ENCODE measurements around the gene PRKCQ. TPM values are rescaled to one million over a fixed set of nuclear protein-coding genes. Genes with fewer than 3 reads are reported as not detected.
"Not testable (repeated sequence)": the region's sequence is repeated elsewhere in the genome, so short reads cannot be mapped to it uniquely, and the experiment has no call there.

PRKCQ gene
- total and polyA plus RNA-seq, 3 experiments from 2014 or later, result 44.1 to 55.3 (median 46.7) TPM

DNA sequence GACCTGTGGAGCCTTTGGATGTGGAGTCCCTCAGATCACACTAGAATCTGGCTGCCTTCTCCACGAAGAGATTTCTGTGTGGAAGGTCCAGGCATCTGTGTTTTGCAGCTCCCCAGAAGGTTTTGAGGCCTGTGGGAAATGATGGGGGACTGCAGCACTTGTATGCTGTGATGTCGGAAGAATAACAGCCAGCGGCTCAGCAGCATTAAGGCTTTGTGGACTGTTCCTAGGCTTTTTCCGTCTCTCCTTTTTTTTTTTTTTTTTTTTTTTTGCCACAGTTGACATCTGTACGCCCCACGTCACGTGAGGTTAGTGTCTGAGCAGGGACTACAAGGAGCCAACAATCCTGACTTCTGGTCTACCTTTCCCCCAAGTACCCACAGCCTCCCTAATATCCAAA lies 196.0 kb downstream of the PRKCQ start:
- H3K9me3 ChIP-seq (ENCODE audit: low read length), result no peaks in the 10 kb centered on the region
- ChIA-PET CTCF (interaction anchor here (0.9 to 2.2 kb wide), 2 partner anchors 17 to 369 kb away, joined by 3 to 10 read pairs; no protein-coding TSS in a partner anchor), POLR2A (no interaction called here)
- no peak for DNase-seq
- H3K27me3 Mint-ChIP-seq, result peaks cover 0 to 4% of the 10 kb centered on the region in 2 donors
- no peak overlapping the region for H3K4me3 ChIP-seq (ENCODE audit: low read length)
- H3K36me3 ChIP-seq (ENCODE audit: insufficient read depth, low read length), result no peaks in the 10 kb centered on the region
- H3K9me3 Mint-ChIP-seq, result peaks cover 12 to 24% (median 22%) of the 10 kb centered on the region in 5 donors
- H3K4me1 Mint-ChIP-seq, result peaks cover 10 to 16% (median 10%) of the 10 kb centered on the region in 3 donors
- H3K27ac ChIP-seq (ENCODE audit: low read depth, low read length), result no peak overlapping the region
- no peaks in the 10 kb centered on the region for H3K27me3 ChIP-seq (ENCODE audit: insufficient read depth, low read length, poor library complexity, severe bottlenecking)
- H3K36me3 Mint-ChIP-seq, result peaks cover 4 to 31% (median 6%) of the 10 kb centered on the region in 3 donors
- H3K27ac Mint-ChIP-seq, result peak overlapping the region in 1 of 8 donors; percentile 75
- peaks cover 13% of the 10 kb centered on the region for H3K4me1 ChIP-seq (ENCODE audit: insufficient read depth, low read length)
- H3K4me3 Mint-ChIP-seq, result no peak overlapping the region

DNA sequence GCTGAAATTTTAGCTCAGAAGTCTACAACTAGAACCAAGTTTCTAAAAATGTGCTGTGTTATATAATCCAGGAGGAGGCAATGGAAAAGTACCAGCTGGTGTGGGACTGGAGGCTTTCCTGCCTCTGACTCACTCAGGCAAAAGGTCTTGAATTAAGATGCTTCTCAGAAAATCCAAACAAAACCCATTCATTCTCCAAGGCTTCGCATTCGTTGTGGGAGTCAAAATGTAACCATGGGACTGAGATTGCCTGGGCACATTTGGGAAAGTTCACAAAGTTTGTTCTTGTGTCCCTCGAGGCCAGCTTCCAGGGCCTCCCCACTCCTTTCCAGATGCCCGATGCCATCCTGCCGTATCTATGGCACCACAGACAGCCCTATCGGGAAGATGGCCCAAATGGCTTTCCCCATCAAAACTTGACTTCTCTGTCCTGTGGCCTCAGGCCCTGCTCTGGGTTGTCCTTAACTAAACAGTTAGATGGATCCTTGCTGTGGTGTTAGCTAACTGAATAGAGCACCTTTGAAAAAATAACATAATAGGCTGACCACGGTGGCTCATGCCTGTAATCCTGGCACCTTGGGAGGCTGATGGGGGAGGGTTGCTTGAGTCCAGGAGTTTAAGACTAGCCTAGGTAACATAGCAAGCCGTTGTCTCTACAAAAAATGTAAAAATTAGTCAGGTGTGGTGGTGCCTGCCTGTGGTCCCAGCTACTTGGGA lies 196.8 kb downstream of the PRKCQ start:
- peak overlapping the region in 1 of 8 donors; percentile 25 for H3K27ac Mint-ChIP-seq
- H3K4me3 ChIP-seq (ENCODE audit: low read length), result no peak overlapping the region
- no peak overlapping the region for H3K27ac ChIP-seq (ENCODE audit: low read depth, low read length)
- H3K27me3 ChIP-seq (ENCODE audit: insufficient read depth, low read length, poor library complexity, severe bottlenecking), result no peaks in the 10 kb centered on the region
- peaks cover 10 to 16% (median 10%) of the 10 kb centered on the region in 3 donors for H3K4me1 Mint-ChIP-seq
- no peak for DNase-seq
- no peak overlapping the region for H3K4me3 Mint-ChIP-seq
- H3K36me3 ChIP-seq (ENCODE audit: insufficient read depth, low read length), result no peaks in the 10 kb centered on the region
- ChIA-PET CTCF (interaction anchor here (1.7 to 2.2 kb wide), 2 partner anchors 18 to 181 kb away, joined by 8 to 10 read pairs; partner anchors contain the start of gene PFKFB3), POLR2A (interaction anchor here (0.5 to 1.8 kb wide), 3 partner anchors 14 to 84 kb away, joined by 3 to 12 read pairs (median 3); no protein-coding TSS in a partner anchor)
- H3K36me3 Mint-ChIP-seq, result peaks cover 4 to 31% (median 6%) of the 10 kb centered on the region in 3 donors
- peaks cover 12 to 30% (median 27%) of the 10 kb centered on the region in 5 donors for H3K9me3 Mint-ChIP-seq
- H3K9me3 ChIP-seq (ENCODE audit: low read length), result no peaks in the 10 kb centered on the region
- H3K4me1 ChIP-seq (ENCODE audit: insufficient read depth, low read length), result peaks cover 13% of the 10 kb centered on the region
- peaks cover 0 to 4% of the 10 kb centered on the region in 2 donors for H3K27me3 Mint-ChIP-seq

- ChIA-PET POLR2A (interaction anchor here (1.4 to 1.8 kb wide), 2 partner anchors 13 to 34 kb away, joined by 3 to 12 read pairs; no protein-coding TSS in a partner anchor), CTCF (interaction anchor here (0.9 to 2.2 kb wide), 5 partner anchors 19 to 180 kb away, joined by 3 to 10 read pairs (median 3); partner anchors contain the start of gene PFKFB3)
- peaks cover 10 to 16% (median 10%) of the 10 kb centered on the region in 3 donors for H3K4me1 Mint-ChIP-seq
- H3K27me3 Mint-ChIP-seq, result peaks cover 0 to 4% of the 10 kb centered on the region in 2 donors
- DNase-seq, result peak in 2 of 5 donors; percentile 10 to 57
- Histone ChIP-seq H3K36me3 (ENCODE audit: insufficient read depth, low read length) (no peaks in the 10 kb centered on the region), H3K27me3 (ENCODE audit: insufficient read depth, low read length, poor library complexity, severe bottlenecking) (no peaks in the 10 kb centered on the region), H3K9me3 (ENCODE audit: low read length) (no peaks in the 10 kb centered on the region), H3K4me1 (ENCODE audit: insufficient read depth, low read length) (peaks cover 13% of the 10 kb centered on the region), H3K27ac (ENCODE audit: low read depth, low read length) (no peak overlapping the region), H3K4me3 (ENCODE audit: low read length) (no peak overlapping the region)
- peaks cover 4 to 34% (median 6%) of the 10 kb centered on the region in 3 donors for H3K36me3 Mint-ChIP-seq
- peak overlapping the region in 4 of 8 donors; percentile 2 to 81 (median 58) for H3K27ac Mint-ChIP-seq
- peak overlapping the region in 4 of 7 donors; percentile 34 to 79 (median 47) for H3K4me3 Mint-ChIP-seq
- H3K9me3 Mint-ChIP-seq, result peaks cover 12 to 32% (median 27%) of the 10 kb centered on the region in 5 donors
Observed at GRCh38 chr10:6382081-6382480, 198.0 kb downstream of the PRKCQ start.

DNA sequence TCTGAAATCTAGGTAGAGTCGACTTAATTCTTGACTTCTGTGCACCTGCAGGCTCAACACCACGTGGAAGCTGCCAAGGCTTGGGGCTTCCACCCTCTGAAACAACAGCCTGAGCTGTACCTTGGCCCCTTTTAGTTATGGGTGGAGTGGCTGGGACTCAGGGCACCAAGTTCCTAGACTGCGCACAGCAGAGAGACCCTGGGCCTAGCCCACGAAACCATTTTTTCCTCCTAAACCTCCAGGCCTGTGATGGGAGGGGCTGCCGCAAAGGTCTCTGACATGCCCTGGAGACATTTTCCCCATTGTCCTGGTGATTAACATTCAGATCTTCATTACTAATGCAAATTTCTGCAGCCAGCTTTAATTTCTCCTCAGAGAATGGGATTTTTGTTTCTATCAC lies 199.6 kb downstream of the PRKCQ start:
- H3K4me3 Mint-ChIP-seq; DNase-seq; CTCF ChIA-PET; H3K9me3 ChIP-seq (ENCODE audit: low read length); H3K27ac ChIP-seq (ENCODE audit: low read depth, low read length); H3K27me3 ChIP-seq (ENCODE audit: insufficient read depth, low read length, poor library complexity, severe bottlenecking); H3K4me3 ChIP-seq (ENCODE audit: low read length); POLR2A ChIA-PET; H3K36me3 ChIP-seq (ENCODE audit: insufficient read depth, low read length); H3K27me3 Mint-ChIP-seq; H3K27ac Mint-ChIP-seq: not testable (repeated sequence)
- H3K9me3 Mint-ChIP-seq, result peaks cover 12 to 32% (median 27%) of the 10 kb centered on the region in 5 donors
- H3K4me1 Mint-ChIP-seq, result peaks cover 10 to 16% (median 10%) of the 10 kb centered on the region in 3 donors
- peaks cover 4 to 34% (median 6%) of the 10 kb centered on the region in 3 donors for H3K36me3 Mint-ChIP-seq
- peaks cover 13% of the 10 kb centered on the region for H3K4me1 ChIP-seq (ENCODE audit: insufficient read depth, low read length)

GRCh38 chr10:6379015-6379776 lies 200.9 kb downstream of the PRKCQ start:
- Mint-ChIP-seq H3K4me1 (peaks cover 10 to 16% (median 10%) of the 10 kb centered on the region in 3 donors), H3K36me3 (peaks cover 4 to 34% (median 6%) of the 10 kb centered on the region in 3 donors), H3K4me3 (no peak overlapping the region), H3K27me3 (peaks cover 0 to 4% of the 10 kb centered on the region in 2 donors), H3K9me3 (peaks cover 12 to 32% (median 27%) of the 10 kb centered on the region in 5 donors), H3K27ac (no peak overlapping the region)
- no peaks in the 10 kb centered on the region for H3K36me3 ChIP-seq (ENCODE audit: insufficient read depth, low read length)
- no peak for DNase-seq
- CTCF ChIA-PET, result interaction anchor here (1.5 kb wide), 1 partner anchor 23 kb away, joined by 3 read pairs; no protein-coding TSS in a partner anchor
- POLR2A ChIA-PET, result no interaction called here
- no peak overlapping the region for H3K27ac ChIP-seq (ENCODE audit: low read depth, low read length)
- no peaks in the 10 kb centered on the region for H3K27me3 ChIP-seq (ENCODE audit: insufficient read depth, low read length, poor library complexity, severe bottlenecking)
- no peaks in the 10 kb centered on the region for H3K9me3 ChIP-seq (ENCODE audit: low read length)
- no peak overlapping the region for H3K4me3 ChIP-seq (ENCODE audit: low read length)
- peaks cover 13% of the 10 kb centered on the region for H3K4me1 ChIP-seq (ENCODE audit: insufficient read depth, low read length)
